SK-N-SH treated with all-trans-retinoic acid at 6 μM for 48 hours (cell line): ENCODE results near the gene TMEM223.

Experiments used
- ATAC-seq: fragments of 200-7000 bp; cut with Tn5 transposase; 3 replicates; pipeline ENCODE4 v1.9.1; 2020; ENCODE audit warnings: mild to moderate bottlenecking, moderate library complexity
- ARNTL ChIP-seq: fragments of 450-650 bp; formaldehyde crosslinking; IDR thresholded peaks from 2 replicates; pipeline ENCODE4 v1.5.0; 2020; ENCODE audit warnings: low read depth, mild to moderate bottlenecking, moderate library complexity, borderline replicate concordance
- BACH2 ChIP-seq: fragments of 250-450 bp; sonication (Bioruptor Pico); IDR thresholded peaks from 2 replicates; pipeline ENCODE4 v1.9.0; 2021; ENCODE audit warnings: mild to moderate bottlenecking, borderline replicate concordance
- CREB5 ChIP-seq: fragments of 250-450 bp; sonication (Bioruptor Pico); IDR thresholded peaks from 2 replicates; pipeline ENCODE4 v1.5.1; 2020; ENCODE audit warnings: low read depth, mild to moderate bottlenecking, moderate library complexity
- CSDC2 ChIP-seq: fragments of 250-450 bp; sonication (Bioruptor Pico); IDR thresholded peaks from 2 replicates; pipeline ENCODE4 v1.5.0; 2020; ENCODE audit warnings: mild to moderate bottlenecking, moderate library complexity
- ESRRG ChIP-seq: fragments of 250-450 bp; sonication (Bioruptor Pico); IDR thresholded peaks from 2 replicates; pipeline ENCODE4 v1.6.1; 2021; ENCODE audit warnings: mild to moderate bottlenecking
- GLIS3 ChIP-seq: fragments of 250-450 bp; sonication (Bioruptor Pico); IDR thresholded peaks from 2 replicates; pipeline ENCODE4 v1.5.0; 2020; ENCODE audit warnings: mild to moderate bottlenecking, moderate library complexity
- ISL1 ChIP-seq: fragments of 250-450 bp; sonication (Bioruptor Pico); IDR thresholded peaks from 2 replicates; pipeline ENCODE4 v2.1.2; 2022; ENCODE audit warnings: mild to moderate bottlenecking, moderate library complexity
- OSR1 ChIP-seq: fragments of 250-450 bp; sonication (Bioruptor Pico); IDR thresholded peaks from 2 replicates; pipeline ENCODE4 v1.8.0; 2022; ENCODE audit warnings: moderate library complexity, mild to moderate bottlenecking, inconsistent platforms
- POU6F1 ChIP-seq: fragments of 250-450 bp; sonication (Bioruptor Pico); IDR thresholded peaks from 2 replicates; pipeline ENCODE4 v1.8.0; 2021; ENCODE audit warnings: low read depth, mild to moderate bottlenecking, moderate library complexity, borderline replicate concordance
- PPARA ChIP-seq: fragments of 250-450 bp; sonication (Bioruptor Pico); IDR thresholded peaks from 2 replicates; pipeline ENCODE4 v1.5.0; 2020; ENCODE audit warnings: mild to moderate bottlenecking, borderline replicate concordance
- RARB ChIP-seq: fragments of 250-450 bp; sonication (Bioruptor Pico); IDR thresholded peaks from 2 replicates; pipeline ENCODE4 v1.8.0; 2021; ENCODE audit warnings: mild to moderate bottlenecking, moderate library complexity
- SNAI2 ChIP-seq: fragments of 250-450 bp; sonication (Bioruptor Pico); IDR thresholded peaks from 2 replicates; pipeline ENCODE4 v1.5.0; 2020; ENCODE audit warnings: mild to moderate bottlenecking, moderate library complexity
- TCF4 ChIP-seq: fragments of 250-450 bp; sonication (Bioruptor Pico); IDR thresholded peaks from 2 replicates; pipeline ENCODE4 v1.8.0; 2021; ENCODE audit warnings: mild to moderate bottlenecking, moderate library complexity, borderline replicate concordance
- TOX ChIP-seq: fragments of 250-450 bp; sonication (Bioruptor Pico); IDR thresholded peaks from 2 replicates; pipeline ENCODE4 v1.8.0; 2021; ENCODE audit warnings: mild to moderate bottlenecking, moderate library complexity, borderline replicate concordance
- ZC3H10 ChIP-seq: fragments of 250-450 bp; sonication (Bioruptor Pico); IDR thresholded peaks from 2 replicates; pipeline ENCODE4 v1.5.1; 2021; ENCODE audit warnings: mild to moderate bottlenecking, moderate library complexity
- ZFP3 ChIP-seq: fragments of 250-450 bp; sonication (Bioruptor Pico); IDR thresholded peaks from 2 replicates; pipeline ENCODE4 v1.5.0; 2020; ENCODE audit warnings: mild to moderate bottlenecking, moderate library complexity
- ZFP30 ChIP-seq: fragments of 450-650 bp; formaldehyde crosslinking; IDR thresholded peaks from 2 replicates; pipeline ENCODE4 v1.5.0; 2022; ENCODE audit warnings: mild to moderate bottlenecking, moderate library complexity
- ZNF565 ChIP-seq: fragments of 450-650 bp; formaldehyde crosslinking; conservative IDR thresholded peaks from 2 replicates; pipeline ENCODE4 v1.5.0; 2020; ENCODE audit warnings: low read depth, mild to moderate bottlenecking, moderate library complexity
- ZNF70 ChIP-seq: fragments of 450-650 bp; formaldehyde crosslinking; IDR thresholded peaks from 2 replicates; pipeline ENCODE4 v1.5.0; 2020; ENCODE audit warnings: mild to moderate bottlenecking, moderate library complexity
- ZNF8 ChIP-seq: fragments of 450-650 bp; formaldehyde crosslinking; IDR thresholded peaks from 2 replicates; pipeline ENCODE4 v1.5.0; 2020; ENCODE audit warnings: mild to moderate bottlenecking, moderate library complexity
- TF ChIP-seq, protein P1 (sequence below): fragments of 250-450 bp; sonication (Bioruptor Pico); IDR thresholded peaks from 2 replicates; pipeline ENCODE4 v1.5.0; 2020; ENCODE audit warnings: mild to moderate bottlenecking, moderate library complexity
- TF ChIP-seq, protein P2 (sequence below): fragments of 250-450 bp; sonication (Bioruptor Pico); IDR thresholded peaks from 2 replicates; pipeline ENCODE4 v1.8.0; 2020; ENCODE audit warnings: mild to moderate bottlenecking, moderate library complexity, borderline replicate concordance
- TF ChIP-seq, protein P3 (sequence below): fragments of 250-450 bp; sonication (Bioruptor Pico); IDR thresholded peaks from 2 replicates; pipeline ENCODE4 v1.5.1; 2021; ENCODE audit warnings: mild to moderate bottlenecking, moderate library complexity

TMEM223 gene

GRCh38 chr11:62805076-62805892, 13.5 kb upstream of the TMEM223 start, which contains the start of gene NXF1:
Gene NXF1, minus strand, starts transcription at chr11:62805440. Its CDS starts 84 bp downstream, at chr11:62805356.
- peak; percentile 88 for ATAC-seq
- TF ChIP-seq RARB (CRISPR knock-in tag) (peak; percentile 66; the same call in 1 of the 2 replicates), ZNF8 (CRISPR knock-in tag) (no peak), CSDC2 (CRISPR knock-in tag) (no peak), TOX (CRISPR knock-in tag) (peak; percentile 49; the same call in 1 of the 2 replicates), ISL1 (CRISPR knock-in tag) (no peak), ARNTL (CRISPR knock-in tag) (no peak), ZFP3 (no peak), PPARA (CRISPR knock-in tag) (no peak), GLIS3 (CRISPR knock-in tag) (peak; percentile 75), POU6F1 (no peak), BACH2 (CRISPR knock-in tag) (no peak), ZNF70 (CRISPR knock-in tag) (peak; percentile 14; the same call in 1 of the 2 replicates), OSR1 (CRISPR knock-in tag) (no peak), ZFP30 (no peak), ZNF565 (CRISPR knock-in tag) (no peak), CREB5 (CRISPR knock-in tag) (no peak), SNAI2 (CRISPR knock-in tag) (no peak), TCF4 (CRISPR knock-in tag) (no peak), ESRRG (CRISPR knock-in tag) (no peak), ZC3H10 (CRISPR knock-in tag) (no peak)
- TF ChIP-seq, protein P1, sequence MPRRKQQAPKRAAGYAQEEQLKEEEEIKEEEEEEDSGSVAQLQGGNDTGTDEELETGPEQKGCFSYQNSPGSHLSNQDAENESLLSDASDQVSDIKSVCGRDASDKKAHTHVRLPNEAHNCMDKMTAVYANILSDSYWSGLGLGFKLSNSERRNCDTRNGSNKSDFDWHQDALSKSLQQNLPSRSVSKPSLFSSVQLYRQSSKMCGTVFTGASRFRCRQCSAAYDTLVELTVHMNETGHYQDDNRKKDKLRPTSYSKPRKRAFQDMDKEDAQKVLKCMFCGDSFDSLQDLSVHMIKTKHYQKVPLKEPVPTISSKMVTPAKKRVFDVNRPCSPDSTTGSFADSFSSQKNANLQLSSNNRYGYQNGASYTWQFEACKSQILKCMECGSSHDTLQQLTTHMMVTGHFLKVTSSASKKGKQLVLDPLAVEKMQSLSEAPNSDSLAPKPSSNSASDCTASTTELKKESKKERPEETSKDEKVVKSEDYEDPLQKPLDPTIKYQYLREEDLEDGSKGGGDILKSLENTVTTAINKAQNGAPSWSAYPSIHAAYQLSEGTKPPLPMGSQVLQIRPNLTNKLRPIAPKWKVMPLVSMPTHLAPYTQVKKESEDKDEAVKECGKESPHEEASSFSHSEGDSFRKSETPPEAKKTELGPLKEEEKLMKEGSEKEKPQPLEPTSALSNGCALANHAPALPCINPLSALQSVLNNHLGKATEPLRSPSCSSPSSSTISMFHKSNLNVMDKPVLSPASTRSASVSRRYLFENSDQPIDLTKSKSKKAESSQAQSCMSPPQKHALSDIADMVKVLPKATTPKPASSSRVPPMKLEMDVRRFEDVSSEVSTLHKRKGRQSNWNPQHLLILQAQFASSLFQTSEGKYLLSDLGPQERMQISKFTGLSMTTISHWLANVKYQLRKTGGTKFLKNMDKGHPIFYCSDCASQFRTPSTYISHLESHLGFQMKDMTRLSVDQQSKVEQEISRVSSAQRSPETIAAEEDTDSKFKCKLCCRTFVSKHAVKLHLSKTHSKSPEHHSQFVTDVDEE (CRISPR knock-in tag) = no peak
- TF ChIP-seq, protein P2, sequence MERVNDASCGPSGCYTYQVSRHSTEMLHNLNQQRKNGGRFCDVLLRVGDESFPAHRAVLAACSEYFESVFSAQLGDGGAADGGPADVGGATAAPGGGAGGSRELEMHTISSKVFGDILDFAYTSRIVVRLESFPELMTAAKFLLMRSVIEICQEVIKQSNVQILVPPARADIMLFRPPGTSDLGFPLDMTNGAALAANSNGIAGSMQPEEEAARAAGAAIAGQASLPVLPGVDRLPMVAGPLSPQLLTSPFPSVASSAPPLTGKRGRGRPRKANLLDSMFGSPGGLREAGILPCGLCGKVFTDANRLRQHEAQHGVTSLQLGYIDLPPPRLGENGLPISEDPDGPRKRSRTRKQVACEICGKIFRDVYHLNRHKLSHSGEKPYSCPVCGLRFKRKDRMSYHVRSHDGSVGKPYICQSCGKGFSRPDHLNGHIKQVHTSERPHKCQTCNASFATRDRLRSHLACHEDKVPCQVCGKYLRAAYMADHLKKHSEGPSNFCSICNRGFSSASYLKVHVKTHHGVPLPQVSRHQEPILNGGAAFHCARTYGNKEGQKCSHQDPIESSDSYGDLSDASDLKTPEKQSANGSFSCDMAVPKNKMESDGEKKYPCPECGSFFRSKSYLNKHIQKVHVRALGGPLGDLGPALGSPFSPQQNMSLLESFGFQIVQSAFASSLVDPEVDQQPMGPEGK = 0 out of 2 replicates have a peak, but pooled peaks have one; percentile 45
- TF ChIP-seq, protein P3, sequence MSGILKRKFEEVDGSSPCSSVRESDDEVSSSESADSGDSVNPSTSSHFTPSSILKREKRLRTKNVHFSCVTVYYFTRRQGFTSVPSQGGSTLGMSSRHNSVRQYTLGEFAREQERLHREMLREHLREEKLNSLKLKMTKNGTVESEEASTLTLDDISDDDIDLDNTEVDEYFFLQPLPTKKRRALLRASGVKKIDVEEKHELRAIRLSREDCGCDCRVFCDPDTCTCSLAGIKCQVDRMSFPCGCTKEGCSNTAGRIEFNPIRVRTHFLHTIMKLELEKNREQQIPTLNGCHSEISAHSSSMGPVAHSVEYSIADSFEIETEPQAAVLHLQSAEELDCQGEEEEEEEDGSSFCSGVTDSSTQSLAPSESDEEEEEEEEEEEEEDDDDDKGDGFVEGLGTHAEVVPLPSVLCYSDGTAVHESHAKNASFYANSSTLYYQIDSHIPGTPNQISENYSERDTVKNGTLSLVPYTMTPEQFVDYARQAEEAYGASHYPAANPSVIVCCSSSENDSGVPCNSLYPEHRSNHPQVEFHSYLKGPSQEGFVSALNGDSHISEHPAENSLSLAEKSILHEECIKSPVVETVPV (CRISPR knock-in tag) = no peak
